Natural killer cell (primary cell): ENCODE data around the gene CARS1. TPM values are rescaled to one million over a fixed set of nuclear protein-coding genes. Genes with fewer than 3 reads are reported as not detected.

Source experiments
- ATAC-seq, 3 donors: fragments of 150-1000 bp in 2 of 3; fragments of 200-7000 bp in 1 of 3; cut with Tn5 transposase; 1 replicate in 1 of 3; 2 replicates in 2 of 3; pipeline ENCODE4 v1.10.0; 2021; ENCODE audit warnings: mild to moderate bottlenecking in 2 of 3, moderate library complexity in 2 of 3
- DNase-seq, 2 donors: peaks; one replicate each; pipeline versions ENCODE4 v3.0.0 to v3.0.0-alpha.2; 2013 to 2021; ENCODE audit warnings: mixed read lengths in 1 of 2
- H3K27ac ChIP-seq: one replicate; pipeline ENCODE4 v1.5.1; 2013; ENCODE audit warnings: mild to moderate bottlenecking, low read length
- H3K27me3 ChIP-seq: one replicate; pipeline ENCODE4 v1.6.1; 2013; ENCODE audit warnings: low read length; ENCODE audit not compliant: control insufficient read depth, insufficient read depth
- H3K36me3 ChIP-seq: one replicate; pipeline ENCODE4 v1.6.1; 2013; ENCODE audit warnings: low read length; ENCODE audit not compliant: control insufficient read depth, insufficient read depth
- H3K4me1 ChIP-seq: one replicate; pipeline ENCODE4 v1.6.1; 2013; ENCODE audit warnings: low read length; ENCODE audit not compliant: control insufficient read depth, insufficient read depth
- H3K4me3 ChIP-seq: one replicate; pipeline ENCODE4 v1.5.1; 2013; ENCODE audit warnings: low read length
- H3K9me3 ChIP-seq: one replicate; pipeline ENCODE4 v1.6.1; 2013; ENCODE audit warnings: low read length; ENCODE audit not compliant: control insufficient read depth, insufficient read depth
- H3K27ac Mint-ChIP-seq, 2 donors: one replicate each; pipeline ENCODE4 v1.8.0; 2022; ENCODE audit warnings: mild to moderate bottlenecking in 2 of 2, mixed read lengths in 2 of 2, moderate library complexity in 1 of 2
- H3K27me3 Mint-ChIP-seq, 2 donors: one replicate each; pipeline ENCODE4 v1.8.0; 2022; ENCODE audit warnings: low read depth in 2 of 2, mixed read lengths in 2 of 2
- H3K36me3 Mint-ChIP-seq: one replicate; pipeline ENCODE4 v1.8.0; 2022; ENCODE audit warnings: mixed read lengths
- H3K4me1 Mint-ChIP-seq, 2 donors: one replicate each; pipeline ENCODE4 v1.8.0; 2022; ENCODE audit warnings: mixed read lengths in 2 of 2
- H3K4me3 Mint-ChIP-seq: one replicate; pipeline ENCODE4 v1.8.0; 2022; ENCODE audit warnings: mild to moderate bottlenecking, moderate library complexity, mixed read lengths
- H3K9me3 Mint-ChIP-seq, 2 donors: one replicate each; pipeline ENCODE4 v1.8.0; 2022; ENCODE audit warnings: mixed read lengths in 2 of 2
- CTCF ChIP-seq: fragments of 200-600 bp; IDR thresholded peaks from one replicate; pipeline ENCODE4 v1.8.0; 2022; ENCODE audit warnings: antibody characterized with exemption
- WGBS: methylation state at CpG from one replicate; pipeline ENCODE4 v1.1.7; 2013; ENCODE audit warnings: missing lambda C conversion rate; ENCODE audit not compliant: insufficient coverage; 5-methylcytosine and 5-hydroxymethylcytosine counted together
- intact Hi-C: fragments of 100-400 bp; cut with micrococcal nuclease; formaldehyde crosslinking; loops from one replicate; pipeline ENCODE4 v1.14.2; 2022
- total RNA-seq, 4 donors: library from RNA; stranded (reverse); fragments of 120-200 nt in 1 of 4; gene quantifications; one replicate each; pipeline versions ENCODE4 v1.2.3 to v1.2.4, GENCODE V29; 2013 to 2022

CARS1 gene
- total RNA-seq, 3 donors from 2014 or later (not counting 1 experiment from before 2014, with no cell fraction given) = 47.9 to 51.3 (median 50.3) TPM

GRCh38 chr11:3004481-3004880 is 52.7 kb downstream of the CARS1 start:
- Mint-ChIP-seq H3K9me3 (no peaks in the 10 kb centered on the region), H3K4me1 (no peaks in the 10 kb centered on the region), H3K27me3 (no peaks in the 10 kb centered on the region), H3K4me3 (no peak overlapping the region), H3K36me3 (no peaks in the 10 kb centered on the region), H3K27ac (no peak overlapping the region)
- WGBS = 99% methylated on average over 10 of the region's 10 CpGs
- ATAC-seq (no peak), DNase-seq (no peak)
- H3K9me3 ChIP-seq = no peaks in the 10 kb centered on the region
- TF ChIP-seq CTCF = no peak
- H3K4me3 ChIP-seq = no peak overlapping the region
- intact Hi-C loops = no loop called here
- H3K36me3 ChIP-seq = peaks cover 66% of the 10 kb centered on the region
- H3K27ac ChIP-seq = no peak overlapping the region
- no peaks in the 10 kb centered on the region for H3K4me1 ChIP-seq
- H3K27me3 ChIP-seq = no peaks in the 10 kb centered on the region

GRCh38 chr11:3003396-3004231 is 53.6 kb downstream of the CARS1 start:
- no peaks in the 10 kb centered on the region for H3K9me3 Mint-ChIP-seq
- peaks cover 59% of the 10 kb centered on the region for H3K36me3 ChIP-seq
- H3K4me3 ChIP-seq = no peak overlapping the region
- TF ChIP-seq CTCF = no peak
- no peak overlapping the region for H3K4me3 Mint-ChIP-seq
- no peak for DNase-seq
- H3K27me3 ChIP-seq = no peaks in the 10 kb centered on the region
- no peak overlapping the region for H3K27ac ChIP-seq
- H3K27ac Mint-ChIP-seq = peak overlapping the region in 1 of 2 donors; percentile 29
- ATAC-seq = no peak
- WGBS = 99% methylated on average over 10 of the region's 12 CpGs
- no peaks in the 10 kb centered on the region for H3K27me3 Mint-ChIP-seq
- no peaks in the 10 kb centered on the region for H3K9me3 ChIP-seq
- intact Hi-C loops = no loop called here
- H3K4me1 ChIP-seq = no peaks in the 10 kb centered on the region
- no peaks in the 10 kb centered on the region for H3K4me1 Mint-ChIP-seq
- no peaks in the 10 kb centered on the region for H3K36me3 Mint-ChIP-seq

GRCh38 chr11:3002871-3003270 is 54.4 kb downstream of the CARS1 start:
- H3K27me3 Mint-ChIP-seq = no peaks in the 10 kb centered on the region
- Histone ChIP-seq H3K27me3 (no peaks in the 10 kb centered on the region), H3K4me3 (no peak overlapping the region), H3K4me1 (no peaks in the 10 kb centered on the region), H3K36me3 (peaks cover 58% of the 10 kb centered on the region), H3K9me3 (no peaks in the 10 kb centered on the region), H3K27ac (no peak overlapping the region)
- H3K4me3 Mint-ChIP-seq = no peak overlapping the region
- H3K27ac Mint-ChIP-seq = peak overlapping the region in 1 of 2 donors; percentile 3
- H3K9me3 Mint-ChIP-seq = no peaks in the 10 kb centered on the region
- DNase-seq = no peak
- ATAC-seq = no peak
- H3K36me3 Mint-ChIP-seq = no peaks in the 10 kb centered on the region
- intact Hi-C loops = no loop called here
- no peaks in the 10 kb centered on the region for H3K4me1 Mint-ChIP-seq
- no peak for TF ChIP-seq CTCF
- WGBS = 87% methylated on average over 8 of the region's 8 CpGs
